ENCODE results near the gene RAB11FIP3.

GRCh38 chr16:441447-441846 is 16.0 kb downstream of the RAB11FIP3 start:
- TF ChIP-seq CTCF (IDR thresholded peaks at IDR 0.05) (no peak), POLR2A (IDR thresholded peaks at IDR 0.05) (no peak), EP300 (IDR thresholded peaks at IDR 0.05) (no peak)

All from ovary (tissue), 3 donors.